Glomerular visceral epithelial cell (primary cell): ENCODE results near the gene MAP3K12.

Source experiments
- DNase-seq: peaks from one replicate; pipeline ENCODE4 v3.0.0-alpha.2; 2016; ENCODE audit errors: extremely low spot score

Gene MAP3K12

DNA sequence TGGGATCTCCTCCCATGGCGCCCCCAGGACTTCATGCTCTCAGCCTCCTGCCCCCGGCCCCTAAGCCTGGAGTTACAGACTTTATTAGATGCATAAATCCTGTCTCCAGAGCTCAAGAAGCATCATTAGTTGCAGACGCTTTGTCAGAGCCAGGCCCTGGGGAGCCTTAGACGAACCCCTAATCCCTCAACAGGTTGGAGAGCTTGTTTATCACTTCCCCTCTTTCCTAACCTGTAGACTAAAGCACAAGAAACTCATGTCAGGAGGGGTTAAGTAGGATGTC lies 8.3 kb upstream of the MAP3K12 start:
- no peak for DNase-seq

DNA sequence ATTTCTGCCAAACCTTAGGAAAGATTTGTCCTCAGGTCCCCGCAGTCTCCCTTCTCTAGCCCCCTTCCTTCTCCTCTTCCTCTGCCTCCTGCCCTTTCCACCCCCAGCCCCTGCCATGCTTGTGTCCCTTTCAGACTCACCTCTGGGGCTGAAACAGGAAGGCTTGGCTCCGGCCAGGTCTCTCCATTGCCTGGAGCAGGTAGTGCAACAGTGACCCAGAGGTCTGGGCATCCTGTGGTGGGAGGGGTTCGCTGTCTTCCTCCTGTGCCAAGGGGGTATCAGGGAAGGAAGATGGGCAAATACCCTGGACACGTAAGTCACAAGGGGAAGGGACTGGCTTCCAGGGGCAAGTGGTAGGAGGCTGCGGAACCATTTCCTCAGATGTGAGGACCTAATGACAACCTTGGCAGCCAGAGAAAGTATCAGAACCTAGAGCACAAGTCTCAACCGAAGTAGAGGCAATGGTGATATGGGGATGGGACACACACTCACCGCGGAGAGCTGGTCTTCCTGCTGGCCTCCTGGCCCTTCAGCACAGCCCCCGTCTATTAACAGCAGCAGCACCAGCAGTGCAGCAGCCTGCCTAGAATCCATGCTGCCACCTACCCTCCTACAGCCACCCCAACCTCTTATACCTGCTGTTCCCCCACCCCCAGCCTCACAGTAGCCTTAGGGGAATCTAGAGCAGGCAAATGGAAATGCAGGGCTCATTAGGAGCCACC lies 7.8 kb upstream of the MAP3K12 start, which contains the start of gene NPFF:
NPFF (minus strand) TSS at position 604 of the 722 bp plus-strand sequence; CDS start at position 594, 10 bp downstream.
- DNase-seq = no peak

DNA sequence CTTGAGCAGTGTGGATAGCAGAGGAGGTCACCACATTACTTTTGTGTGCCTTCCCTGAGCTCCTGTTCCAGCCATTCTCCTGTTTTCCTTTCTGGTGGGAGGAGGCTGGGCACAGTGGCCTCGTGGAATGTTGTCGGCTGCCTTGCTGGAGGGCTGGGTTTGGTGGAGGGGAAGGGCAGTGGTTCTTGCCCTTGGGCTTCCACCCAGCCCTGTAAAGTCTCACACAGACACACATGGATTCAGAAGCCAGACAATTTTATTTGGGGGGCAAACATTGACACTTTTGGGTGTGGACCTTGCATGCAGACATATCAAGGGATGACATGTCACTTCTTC lies 7.2 kb upstream of the MAP3K12 start:
- DNase-seq = no peak

DNA sequence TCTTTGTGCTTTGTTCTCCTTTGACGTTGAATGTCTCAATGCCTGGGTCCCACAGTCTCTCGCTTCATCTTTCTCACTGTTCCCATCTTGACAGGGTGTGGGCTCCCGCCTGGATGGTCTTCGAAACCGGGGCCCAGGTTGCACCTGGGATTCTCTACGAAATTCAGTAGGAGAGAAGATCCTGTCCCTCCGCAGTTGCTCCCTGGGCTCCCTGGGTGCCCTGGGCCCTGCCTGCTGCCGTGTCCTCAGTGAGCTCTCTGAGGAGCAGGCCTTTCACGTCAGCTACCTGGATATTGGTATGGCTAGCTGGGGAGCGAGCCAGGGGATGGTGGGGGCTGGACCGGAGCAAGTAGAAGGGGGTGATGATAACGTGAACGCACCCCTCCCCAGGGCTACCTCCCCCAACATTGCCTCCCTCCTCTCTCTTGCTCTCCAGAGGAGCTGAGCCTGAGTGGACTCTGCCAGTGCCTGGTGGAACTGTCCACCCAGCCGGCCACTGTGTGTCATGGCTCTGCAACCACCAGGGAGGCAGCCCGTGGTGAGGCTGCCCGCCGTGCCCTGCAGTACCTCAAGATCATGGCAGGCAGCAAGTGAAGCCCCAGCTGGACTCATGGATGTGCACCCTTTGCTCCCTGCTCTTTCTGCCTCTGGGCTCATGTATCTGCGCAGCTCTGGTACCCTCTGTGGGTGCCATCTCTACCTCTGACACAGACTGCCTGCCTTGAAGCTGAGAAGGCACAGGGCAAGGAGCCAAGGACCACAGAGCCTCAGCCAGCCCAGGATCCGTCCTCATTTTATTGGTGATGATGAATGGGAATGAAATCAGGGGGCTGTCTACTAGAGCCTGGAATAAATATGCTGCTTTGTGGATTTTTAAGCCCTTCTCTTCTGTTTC lies 6.5 kb upstream of the MAP3K12 start:
- DNase-seq = no peak

DNA sequence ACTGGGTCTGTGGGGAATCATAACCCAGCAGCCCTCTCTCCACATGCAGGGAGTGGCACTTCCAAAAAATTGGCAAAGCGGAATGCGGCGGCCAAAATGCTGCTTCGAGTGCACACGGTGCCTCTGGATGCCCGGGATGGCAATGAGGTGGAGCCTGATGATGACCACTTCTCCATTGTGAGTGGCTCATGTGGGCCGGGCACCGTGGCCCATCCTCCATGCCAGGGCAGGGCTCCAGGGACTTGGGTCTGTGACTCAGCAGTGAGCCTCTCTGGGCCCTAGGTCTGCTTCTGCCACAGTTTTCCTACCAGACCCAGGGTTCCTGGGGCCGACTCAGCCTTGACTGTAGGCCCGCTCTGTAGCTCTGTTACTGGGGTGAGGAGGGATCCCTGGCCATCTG lies 5.8 kb upstream of the MAP3K12 start:
- no peak for DNase-seq

DNA sequence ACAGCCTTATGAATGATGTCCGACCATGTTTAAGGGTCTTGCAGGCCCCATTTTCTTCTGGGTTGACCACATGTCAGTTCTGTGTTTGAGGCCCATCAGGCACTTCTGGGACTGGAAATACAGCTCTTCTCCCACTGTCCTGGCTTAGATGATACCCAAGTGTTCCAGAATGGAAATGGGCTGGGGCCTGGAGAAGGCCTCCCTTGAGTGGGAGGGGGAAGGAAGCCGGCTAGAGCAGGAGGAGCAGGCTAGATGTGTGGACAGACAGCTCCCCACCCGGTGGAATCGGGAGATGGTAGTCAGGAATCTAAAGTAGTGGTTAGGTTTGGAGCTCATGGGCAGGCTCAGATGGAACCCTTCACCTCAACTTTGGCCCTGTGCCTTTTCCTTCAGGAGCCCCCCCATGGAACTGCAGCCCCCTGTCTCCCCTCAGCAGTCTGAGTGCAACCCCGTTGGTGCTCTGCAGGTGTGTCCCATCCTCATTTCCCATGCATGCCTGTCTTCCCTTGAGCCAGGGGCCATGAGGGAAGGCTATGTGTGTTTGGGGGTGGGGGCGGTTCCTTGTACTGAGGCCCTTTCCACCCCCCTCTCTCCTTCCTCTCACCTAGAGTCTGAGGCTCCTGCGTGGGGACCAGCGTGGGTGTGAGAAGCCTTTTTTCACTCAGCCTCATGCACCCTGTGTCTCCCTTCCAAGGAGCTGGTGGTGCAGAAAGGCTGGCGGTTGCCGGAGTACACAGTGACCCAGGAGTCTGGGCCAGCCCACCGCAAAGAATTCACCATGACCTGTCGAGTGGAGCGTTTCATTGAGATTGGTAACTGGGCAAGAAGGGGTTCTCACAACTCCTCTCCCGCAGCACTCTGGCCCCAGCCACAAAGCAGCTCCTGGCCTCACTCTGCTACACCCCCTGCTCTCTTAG lies 5.0 kb upstream of the MAP3K12 start:
- no peak for DNase-seq

DNA sequence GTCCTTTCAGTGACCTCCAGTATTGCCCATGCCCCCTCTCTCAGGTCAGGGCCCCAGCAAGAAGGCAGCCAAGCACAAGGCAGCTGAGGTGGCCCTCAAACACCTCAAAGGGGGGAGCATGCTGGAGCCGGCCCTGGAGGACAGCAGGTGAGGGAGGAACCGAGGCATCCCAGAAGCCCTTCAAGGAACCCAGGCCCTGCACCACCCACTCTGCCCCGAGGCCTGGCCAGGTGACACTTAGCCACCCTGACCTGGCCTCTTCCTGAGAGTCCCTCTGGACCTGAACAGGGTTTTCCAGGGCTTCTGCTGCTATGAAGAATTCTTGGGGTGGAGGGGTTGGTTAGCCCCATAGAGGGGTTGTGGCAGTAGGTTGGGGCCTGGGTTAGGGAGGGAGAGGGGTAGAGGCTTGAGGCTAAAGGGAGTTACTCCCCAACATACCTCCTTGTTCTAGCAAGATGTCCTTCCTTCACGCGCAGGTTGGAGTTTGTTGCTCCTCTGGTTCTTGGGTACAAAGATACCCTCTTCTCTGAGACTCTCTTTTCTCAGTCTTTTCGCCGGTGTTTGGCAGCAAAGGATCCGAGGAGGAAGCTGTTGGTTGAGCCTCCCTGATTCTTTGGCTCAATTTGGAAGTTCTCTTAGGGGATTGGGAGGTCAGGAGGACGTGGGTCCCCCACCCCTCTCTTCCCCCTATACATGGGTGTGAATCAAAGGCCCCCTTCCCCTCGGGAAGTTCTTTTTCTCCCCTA lies 3.9 kb upstream of the MAP3K12 start:
- no peak for DNase-seq

DNA sequence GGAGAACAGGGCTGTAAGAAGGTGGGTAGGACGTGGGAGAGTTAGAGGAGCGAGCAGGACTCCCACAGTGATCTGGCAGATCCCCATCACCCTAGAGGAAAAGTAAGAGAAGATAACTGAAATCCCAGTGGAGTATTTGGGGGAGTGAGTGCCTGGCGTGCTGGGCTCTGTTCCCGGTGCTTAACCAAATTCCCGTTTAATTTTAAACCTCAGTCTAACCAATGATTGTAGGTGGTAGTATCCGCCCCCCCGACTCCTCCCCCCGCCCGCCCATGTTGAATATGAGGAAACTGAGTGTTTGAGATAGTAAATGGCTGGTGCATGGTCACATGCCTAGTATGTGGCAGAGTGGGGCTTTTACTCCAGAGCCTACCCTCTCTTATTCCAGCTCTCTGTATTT lies 3.1 kb upstream of the MAP3K12 start:
- no peak for DNase-seq

DNA sequence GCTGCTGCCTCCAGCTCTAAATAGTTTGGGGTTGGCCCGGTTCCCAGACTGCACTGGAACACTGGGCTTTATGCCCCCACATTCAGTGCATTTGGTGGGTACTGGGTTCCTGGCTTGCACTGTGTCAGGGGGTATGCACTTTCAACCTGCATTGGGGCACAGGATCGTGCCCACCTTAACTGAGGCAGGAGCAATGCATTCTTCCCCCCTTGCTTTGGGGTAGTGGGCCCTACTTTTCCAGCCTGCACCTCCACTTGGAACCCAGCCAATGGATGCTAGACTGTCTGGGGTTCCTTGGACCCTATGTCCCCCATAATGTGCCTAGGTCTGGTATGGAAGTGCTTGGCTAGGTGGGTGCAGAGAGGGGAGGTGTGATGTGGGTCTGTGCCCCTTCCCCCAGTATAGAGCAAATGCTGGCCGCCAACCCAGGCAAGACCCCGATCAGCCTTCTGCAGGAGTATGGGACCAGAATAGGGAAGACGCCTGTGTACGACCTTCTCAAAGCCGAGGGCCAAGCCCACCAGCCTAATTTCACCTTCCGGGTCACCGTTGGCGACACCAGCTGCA lies 2.4 kb upstream of the MAP3K12 start:
- no peak for DNase-seq

DNA sequence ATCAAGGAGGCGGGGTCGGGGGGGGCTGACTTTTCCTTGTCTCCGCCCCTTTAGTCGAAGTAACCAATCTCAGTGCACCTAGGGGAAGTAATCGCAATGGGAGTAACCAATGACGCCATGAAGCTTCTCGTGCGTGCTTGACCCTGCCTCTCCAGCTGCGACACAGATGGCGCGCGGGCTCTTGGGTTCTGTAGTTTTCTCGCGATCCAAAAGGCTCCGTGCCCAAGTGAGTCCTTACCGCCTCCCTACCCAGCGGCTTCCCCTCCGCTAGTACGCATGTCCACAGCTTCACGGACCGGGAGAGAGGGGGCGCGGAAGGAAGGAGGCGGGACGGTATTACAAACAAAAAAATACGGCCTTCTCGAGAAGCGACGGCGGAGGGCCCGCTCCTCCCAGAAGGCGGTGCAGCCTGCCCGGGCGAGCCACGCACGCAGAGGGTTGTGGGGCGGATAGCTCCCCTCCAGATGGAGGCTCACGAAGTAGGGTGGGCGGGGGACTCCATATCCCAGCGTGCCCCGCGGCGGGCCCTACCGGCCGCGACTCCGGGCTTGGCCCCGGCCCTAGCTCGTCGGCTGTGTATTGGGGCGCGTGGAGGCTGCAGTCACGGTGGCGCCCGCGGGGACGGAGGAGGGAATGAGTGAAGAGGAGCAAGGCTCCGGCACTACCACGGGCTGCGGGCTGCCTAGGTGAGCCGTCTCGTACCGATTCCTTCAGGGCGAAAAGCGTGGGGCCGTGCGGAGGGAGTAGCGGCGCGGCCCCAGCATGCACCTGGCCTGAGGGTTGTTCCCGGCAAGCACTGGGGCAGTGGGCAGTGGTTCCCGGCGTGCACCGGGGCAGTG lies 1.7 kb upstream of the MAP3K12 start, which contains the start of gene TARBP2:
TARBP2 (plus strand) TSS at position 508 of the 839 bp plus-strand sequence; CDS start at position 634, 126 bp downstream.
- peak; percentile 99 for DNase-seq

DNA sequence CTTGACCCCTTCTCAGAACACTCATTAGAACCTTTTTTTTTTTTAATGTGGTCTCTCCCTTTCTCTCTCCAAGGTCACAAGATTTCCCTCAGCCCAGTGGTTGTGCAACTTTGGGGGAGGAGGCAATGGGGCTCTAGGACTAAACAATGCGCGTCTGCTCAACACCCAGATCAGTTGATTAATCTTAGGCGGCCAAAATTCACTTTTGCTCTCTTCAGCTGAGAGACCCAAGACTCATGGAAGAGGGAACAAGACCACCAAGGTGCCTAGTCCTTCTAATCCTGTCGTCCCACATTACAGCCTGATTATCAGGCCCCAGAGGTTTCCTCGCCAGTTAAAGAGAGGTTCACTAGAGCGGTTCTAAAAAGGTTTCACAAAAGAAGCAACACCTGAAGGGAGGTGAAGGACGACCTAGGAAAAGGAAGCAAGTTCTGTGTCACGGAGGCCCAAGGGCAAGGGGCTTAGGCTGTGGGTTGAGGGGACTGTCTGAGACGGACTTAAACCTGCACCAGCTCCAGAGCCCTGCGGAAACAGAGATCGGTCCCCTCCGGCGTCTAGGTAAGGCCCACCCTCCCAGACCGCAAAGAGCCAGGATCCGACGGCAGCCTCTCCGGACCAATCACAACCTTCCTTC lies 1.0 kb upstream of the MAP3K12 start:
- no peak for DNase-seq

DNA sequence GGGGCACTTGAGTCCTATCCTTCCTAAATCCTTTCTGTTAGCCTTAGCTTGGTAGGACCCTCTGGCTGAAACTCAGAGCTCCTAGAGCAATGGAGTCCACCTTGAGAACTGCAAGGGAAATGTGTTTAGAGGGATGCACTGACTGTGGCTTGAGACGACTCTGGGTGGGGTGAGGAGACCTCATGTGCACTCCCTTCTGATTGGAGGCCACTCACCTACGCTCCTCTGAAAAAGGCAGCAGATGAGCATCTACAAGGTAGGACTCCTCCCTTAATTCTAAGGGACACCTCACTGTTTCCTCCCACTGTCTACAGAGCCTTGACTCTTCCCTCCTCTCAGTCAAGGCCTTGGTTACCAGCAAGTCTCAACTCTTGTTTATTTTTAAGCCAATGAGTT lies 1.0 kb downstream of the MAP3K12 start:
- no peak for DNase-seq

DNA sequence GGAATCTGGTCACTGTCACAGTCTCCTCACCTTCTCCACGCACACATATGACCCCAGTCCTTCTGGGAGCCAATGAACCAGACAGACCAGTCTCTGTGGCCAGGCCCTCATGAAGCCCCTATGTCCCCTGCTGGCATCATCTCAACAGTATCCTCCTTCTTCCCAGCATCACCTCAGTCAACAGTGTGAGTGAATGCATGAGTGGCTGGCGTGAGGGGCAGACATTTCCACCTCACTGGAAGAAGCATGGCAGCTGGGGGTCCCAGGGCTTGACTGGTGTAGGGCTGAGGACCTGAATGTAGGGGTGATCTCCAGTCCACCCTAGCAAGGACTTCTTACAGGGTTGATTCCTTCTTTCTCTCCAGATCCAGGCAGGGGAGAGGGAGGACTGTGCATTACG lies 1.8 kb downstream of the MAP3K12 start:
- no peak for DNase-seq

DNA sequence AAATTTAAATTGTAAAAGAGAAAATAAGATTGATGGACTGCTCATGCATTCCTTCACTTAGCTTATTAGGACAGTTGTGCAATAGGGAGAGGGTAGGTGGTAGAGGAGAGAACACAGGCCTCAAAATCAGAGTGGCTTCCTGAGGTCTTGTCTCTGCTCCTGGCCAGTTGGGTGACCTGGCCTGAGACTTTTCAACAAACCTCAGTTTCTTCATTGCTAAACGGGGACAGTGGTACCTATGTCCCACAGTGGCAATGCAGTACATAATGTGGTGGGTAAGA lies 2.6 kb downstream of the MAP3K12 start:
- DNase-seq = no peak

DNA sequence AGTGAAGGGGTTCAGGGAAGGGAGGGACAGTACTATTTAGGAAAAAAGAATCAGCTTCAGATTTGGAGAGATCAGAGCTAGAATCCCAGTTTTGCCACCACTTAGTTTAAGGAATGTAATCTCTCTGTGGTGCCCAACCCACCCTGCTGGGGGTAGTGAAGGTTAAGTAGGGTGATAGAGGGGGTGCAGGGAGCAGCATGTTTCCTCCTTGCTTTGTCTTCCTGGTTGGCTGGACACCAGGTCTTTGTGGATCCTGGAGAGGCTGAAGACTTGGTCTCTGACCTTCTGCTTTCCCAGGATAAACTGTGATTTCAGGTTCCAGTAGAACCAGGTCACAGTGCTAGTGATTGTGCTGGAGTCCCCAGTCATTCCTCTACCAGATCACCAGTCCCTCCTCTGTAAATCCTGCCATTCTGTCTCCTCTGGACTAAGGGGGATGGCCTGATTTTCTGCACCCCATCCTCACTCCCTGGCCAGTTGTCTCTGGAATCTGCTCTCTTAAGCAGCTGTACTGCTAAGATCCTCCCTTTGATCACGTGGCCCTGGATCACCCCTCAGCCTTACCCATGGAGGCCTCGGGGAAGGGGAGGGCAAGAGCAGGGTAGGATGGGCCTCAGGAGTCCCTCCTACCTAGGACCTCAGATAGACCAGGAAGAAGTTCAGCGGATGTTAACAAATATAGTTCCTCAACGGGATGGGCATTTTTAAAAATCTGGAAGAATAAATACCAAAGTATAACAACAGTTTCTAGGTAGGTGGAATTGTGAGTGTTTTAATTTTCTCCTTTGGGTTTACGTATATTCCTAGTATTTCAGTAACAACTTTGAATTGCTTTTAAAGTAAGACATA lies 3.1 kb downstream of the MAP3K12 start:
- DNase-seq = peak; percentile 77

DNA sequence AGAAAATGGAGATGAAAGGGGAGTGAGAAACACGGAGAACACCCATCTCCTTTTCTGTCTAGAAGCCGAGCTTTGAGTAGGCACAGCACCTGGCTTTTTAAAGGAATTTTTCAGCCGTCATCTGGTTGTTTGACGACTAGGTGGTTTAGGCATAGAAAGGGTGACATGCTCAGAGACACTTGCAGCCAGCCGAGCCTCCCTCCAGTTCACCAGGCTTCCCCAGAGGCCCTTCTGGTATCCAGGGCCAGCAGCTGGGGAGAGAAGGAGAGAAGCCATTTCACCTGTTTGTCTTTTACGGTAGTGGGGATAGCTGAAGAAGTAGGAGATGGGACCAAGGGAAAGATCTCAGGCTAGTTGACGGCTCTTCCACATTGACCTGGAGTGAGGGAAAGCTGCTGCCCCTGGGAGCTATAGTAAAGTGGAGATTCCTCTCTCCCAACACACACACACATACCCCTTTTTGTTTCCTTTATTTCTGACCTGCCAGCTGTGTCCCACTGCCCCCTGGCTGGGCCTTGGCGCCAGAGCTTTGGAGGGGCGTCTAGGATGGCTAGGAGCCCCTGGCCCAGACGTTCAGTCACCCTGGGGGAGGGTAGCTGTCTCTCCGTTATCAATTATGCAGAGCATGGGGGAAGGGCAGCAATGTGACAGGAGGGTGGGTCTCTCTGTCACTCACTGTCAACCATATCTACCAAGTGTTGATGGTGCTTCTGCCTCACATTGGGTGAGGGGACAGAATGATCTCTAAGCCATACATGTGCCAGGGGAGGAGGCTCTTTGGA lies 5.5 kb downstream of the MAP3K12 start:
- DNase-seq = no peak

DNA sequence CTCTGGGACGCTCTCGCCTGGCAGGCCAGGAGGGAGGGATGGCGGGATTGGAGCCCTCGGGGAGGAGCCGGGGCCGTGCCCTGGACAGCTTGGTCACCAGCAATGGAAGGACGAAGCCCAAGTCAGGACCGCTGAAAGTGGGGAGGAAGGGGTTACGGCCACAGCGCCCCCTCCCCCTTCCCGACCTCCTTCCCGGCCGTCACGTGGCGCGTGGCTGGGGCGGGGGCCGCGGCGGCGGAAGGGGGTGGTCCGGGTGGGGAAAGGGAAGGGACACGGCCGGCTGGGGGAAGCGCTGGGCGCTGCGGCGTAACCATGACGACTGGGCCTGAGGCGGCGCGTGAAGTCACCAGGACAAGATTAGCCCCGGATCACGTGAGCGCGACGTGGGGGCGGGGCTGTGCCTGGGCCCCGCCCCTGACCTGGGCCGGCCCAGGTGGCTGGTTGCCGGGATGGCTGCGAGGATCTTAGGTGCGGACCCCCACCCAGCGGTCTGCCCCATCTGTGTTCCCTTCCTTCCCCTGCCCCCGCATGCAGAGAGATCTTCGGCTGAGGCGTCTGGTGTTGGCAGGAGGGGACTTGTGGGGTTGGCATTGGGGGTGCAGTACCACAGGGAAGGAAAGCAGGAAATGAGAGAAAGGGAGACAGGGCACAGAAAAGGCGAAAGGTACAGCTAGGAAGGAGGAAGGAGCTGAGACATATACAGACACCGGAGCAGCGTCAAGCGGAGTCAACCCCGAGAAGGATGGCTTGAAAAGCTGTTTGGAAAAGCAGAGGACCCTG lies 6.2 kb downstream of the MAP3K12 start:
- peak; percentile 84 for DNase-seq
